ENCODE results near the gene NDUFC1.

- TF ChIP-seq POLR2A (IDR thresholded peaks at IDR 0.05) (no peak), CTCF (IDR thresholded peaks at IDR 0.05) (no peak)
Measured at GRCh38 chr4:139275281-139275735, 27.0 kb downstream of the NDUFC1 start.

All from transverse colon (tissue), 3 donors.